Measurements from ENCODE around the gene SNX33. TPM values are rescaled to one million over a fixed set of nuclear protein-coding genes. Genes with fewer than 3 reads are reported as not detected.
"Not testable (repeated sequence)": the region's sequence is repeated elsewhere in the genome, so short reads cannot be mapped to it uniquely, and the experiment has no call there.

Gene SNX33
- total RNA-seq, 1 donor from 2014 or later, result 28.9 TPM

DNA sequence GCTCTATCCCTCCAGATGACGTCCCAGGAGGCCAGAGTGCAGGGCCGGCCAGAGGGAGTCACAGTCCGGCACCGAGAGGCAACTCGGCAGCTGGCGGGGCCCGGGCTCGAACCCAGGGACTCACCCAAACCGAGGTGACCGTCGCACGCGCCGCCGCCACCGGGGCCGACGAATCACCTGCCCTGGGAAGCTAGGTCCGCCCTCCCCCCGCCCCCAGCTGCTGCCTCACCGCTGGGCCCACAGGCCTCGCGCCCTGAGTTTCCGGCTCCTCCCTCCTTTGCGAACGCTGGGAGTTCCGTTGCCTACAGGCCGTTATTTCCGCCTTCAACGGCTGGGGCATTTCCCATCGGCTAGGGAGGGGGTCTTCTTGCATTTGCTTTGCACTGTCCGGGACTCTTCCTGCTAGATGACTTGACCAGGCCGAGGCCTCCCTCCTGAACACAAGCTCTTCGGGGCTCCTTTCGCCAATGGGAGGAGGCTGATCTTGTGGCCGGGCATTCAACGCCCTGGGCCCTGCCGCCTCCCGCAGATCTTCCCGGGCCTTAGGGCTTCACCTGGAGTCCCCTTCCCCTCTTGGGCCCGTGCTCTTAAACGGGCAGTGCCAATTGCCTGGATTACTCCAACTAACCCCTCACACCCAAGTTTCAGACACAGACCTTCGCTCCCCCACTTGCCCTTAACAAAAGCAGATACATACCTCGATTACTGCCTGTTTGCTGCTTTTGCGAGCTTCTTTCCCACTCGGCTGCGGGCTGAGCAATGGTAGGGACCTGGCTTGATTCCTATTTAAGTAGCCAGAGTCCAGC is 22.0 kb upstream of the SNX33 start, which contains the start of gene SNUPN:
Gene SNUPN, minus strand, starts transcription at position 184 of the 806 bp plus-strand sequence. CDS start 4,674 bp downstream, outside the sequence.
- Histone ChIP-seq H3K9me3 (no peaks in the 10 kb centered on the region), H3K27ac (peak within 1 kb of the TSS; percentile 95), H3K36me3 (no peaks in the 10 kb centered on the region), H3K27me3 (ENCODE audit: low read depth) (no peaks in the 10 kb centered on the region), H3K4me3 (peak within 1 kb of the TSS; percentile 87), H3K4me1 (peaks cover 21% of the 10 kb centered on the region)
- DNase-seq (peak; percentile 97), ATAC-seq (peak; percentile 95 to 97)
- intact Hi-C loops (cut with DNase I), result no loop called here
- TF ChIP-seq, protein P1, sequence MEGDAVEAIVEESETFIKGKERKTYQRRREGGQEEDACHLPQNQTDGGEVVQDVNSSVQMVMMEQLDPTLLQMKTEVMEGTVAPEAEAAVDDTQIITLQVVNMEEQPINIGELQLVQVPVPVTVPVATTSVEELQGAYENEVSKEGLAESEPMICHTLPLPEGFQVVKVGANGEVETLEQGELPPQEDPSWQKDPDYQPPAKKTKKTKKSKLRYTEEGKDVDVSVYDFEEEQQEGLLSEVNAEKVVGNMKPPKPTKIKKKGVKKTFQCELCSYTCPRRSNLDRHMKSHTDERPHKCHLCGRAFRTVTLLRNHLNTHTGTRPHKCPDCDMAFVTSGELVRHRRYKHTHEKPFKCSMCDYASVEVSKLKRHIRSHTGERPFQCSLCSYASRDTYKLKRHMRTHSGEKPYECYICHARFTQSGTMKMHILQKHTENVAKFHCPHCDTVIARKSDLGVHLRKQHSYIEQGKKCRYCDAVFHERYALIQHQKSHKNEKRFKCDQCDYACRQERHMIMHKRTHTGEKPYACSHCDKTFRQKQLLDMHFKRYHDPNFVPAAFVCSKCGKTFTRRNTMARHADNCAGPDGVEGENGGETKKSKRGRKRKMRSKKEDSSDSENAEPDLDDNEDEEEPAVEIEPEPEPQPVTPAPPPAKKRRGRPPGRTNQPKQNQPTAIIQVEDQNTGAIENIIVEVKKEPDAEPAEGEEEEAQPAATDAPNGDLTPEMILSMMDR (IDR thresholded peaks at IDR 0.05), result no peak

DNA sequence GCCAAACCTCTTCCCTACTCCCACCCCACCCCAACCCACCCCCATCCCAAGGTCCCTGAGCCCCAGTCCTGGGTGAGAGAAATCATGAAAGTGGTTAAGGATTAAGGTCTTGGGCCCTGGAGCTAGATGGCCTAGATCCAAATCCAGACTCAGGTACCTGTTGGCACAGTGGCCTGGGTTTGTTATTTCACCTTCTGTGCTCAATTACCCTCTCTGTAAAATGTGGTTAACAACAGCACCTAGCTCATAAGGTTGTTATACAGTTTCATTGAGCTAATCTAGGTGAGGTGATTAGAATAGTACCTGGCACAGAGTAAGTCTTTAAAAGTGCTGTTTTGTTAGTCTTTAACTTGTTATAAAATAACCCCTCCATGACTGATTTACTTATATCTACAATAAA is 15.8 kb upstream of the SNX33 start:
- Histone ChIP-seq H3K27me3 (ENCODE audit: low read depth) (no peaks in the 10 kb centered on the region), H3K27ac (no peak overlapping the region), H3K4me3 (no peak overlapping the region), H3K4me1 (peaks cover 3% of the 10 kb centered on the region), H3K36me3 (no peaks in the 10 kb centered on the region), H3K9me3 (no peaks in the 10 kb centered on the region)
- DNase-seq (no peak), ATAC-seq (no peak)
- intact Hi-C loops (cut with DNase I), result no loop called here
- TF ChIP-seq, protein P1 (IDR thresholded peaks at IDR 0.05), result no peak

DNA sequence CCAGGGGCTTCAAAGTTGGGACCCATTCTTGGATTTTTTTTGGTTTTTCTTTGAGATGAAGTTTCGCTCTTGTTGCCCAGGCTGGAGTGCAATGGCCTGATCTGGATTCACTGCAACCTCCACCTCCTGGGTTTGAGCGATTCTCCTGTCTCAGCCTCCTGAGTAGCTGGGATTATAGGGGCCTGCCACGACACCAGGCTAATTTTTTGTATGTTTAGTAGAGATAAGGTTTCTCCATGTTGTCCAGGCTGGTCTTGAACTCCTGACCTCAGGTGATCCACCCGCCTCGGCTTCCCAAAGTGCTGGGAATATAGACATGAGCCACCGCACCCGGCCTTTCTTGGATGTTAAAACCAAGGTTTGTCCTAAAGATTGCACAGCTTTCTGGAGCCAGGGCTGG is 13.8 kb upstream of the SNX33 start:
- intact Hi-C loops (cut with DNase I), result not testable (repeated sequence)

DNA sequence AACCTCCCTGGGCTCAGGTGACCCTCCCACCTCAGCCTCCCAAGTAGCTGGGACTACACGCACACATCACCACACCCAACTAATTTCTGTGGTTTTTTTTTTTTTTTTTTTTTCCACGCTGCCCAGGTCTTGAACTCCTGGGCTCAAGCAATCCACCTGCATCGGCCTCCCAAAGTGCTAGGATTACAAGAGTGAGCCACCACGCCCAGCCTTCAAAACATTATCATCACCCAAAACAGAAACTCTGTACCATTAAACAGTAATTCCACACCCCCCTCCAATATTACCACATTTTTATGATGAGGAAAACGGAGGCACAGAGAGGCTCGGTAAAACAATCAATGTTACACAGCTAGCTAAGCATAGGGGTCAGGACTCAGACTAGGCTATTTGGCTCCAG is 11.7 kb upstream of the SNX33 start:
- no peak for DNase-seq
- no peak for ATAC-seq

More for the DNA sequence above, 13.8 kb upstream of the SNX33 start:
- H3K4me1 ChIP-seq, result peaks cover 23% of the 10 kb centered on the region
- ATAC-seq; H3K9me3 ChIP-seq; DNase-seq; H3K4me3 ChIP-seq; H3K36me3 ChIP-seq; H3K27ac ChIP-seq; H3K27me3 ChIP-seq (ENCODE audit: low read depth): not testable (repeated sequence)

DNA sequence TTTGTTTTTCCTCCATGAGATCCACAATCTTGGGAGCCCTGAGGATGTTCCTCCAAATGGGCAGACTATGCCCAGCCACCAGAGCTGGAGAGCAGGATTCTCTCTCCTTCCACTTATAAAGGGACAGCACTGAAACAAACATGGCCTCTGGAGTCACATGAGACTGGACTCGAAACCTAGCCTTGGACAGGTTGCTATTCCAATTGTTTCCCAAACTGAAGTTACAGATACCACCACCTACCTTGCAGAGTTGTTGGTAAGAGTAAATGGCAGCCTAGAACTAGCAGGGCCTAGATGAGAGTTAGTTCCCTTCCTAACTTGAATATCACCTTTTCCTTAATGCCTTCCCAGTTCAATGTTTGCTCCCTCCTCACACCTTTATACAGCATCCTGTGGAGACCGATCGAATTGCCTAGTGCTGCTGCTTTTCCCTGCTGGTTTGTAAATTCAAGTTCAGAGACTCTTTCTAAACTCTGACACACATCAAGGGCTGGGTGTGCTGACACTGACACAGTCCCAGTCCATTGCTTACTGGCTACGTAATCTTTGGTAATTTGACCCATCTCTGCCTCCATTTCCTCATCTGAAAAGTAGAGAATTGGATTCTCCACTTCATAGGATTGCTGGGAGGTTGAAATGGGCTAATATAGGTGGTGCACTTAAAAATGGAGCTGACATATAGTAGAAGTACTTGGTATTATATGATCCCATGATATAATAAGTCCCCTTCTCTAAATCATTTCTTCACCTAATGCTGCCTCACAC is 10.3 kb upstream of the SNX33 start:
- intact Hi-C loops (cut with DNase I), result no loop called here
- peaks cover 34% of the 10 kb centered on the region for H3K4me1 ChIP-seq
- peak overlapping the region; percentile 94 for H3K27ac ChIP-seq
- no peaks in the 10 kb centered on the region for H3K9me3 ChIP-seq
- DNase-seq (no peak), ATAC-seq (no peak)
- H3K27me3 ChIP-seq (ENCODE audit: low read depth), result no peaks in the 10 kb centered on the region
- H3K4me3 ChIP-seq, result peak overlapping the region; percentile 76
- H3K36me3 ChIP-seq, result no peaks in the 10 kb centered on the region
- TF ChIP-seq, protein P1 (IDR thresholded peaks at IDR 0.05), result no peak

More for the DNA sequence above, 11.7 kb upstream of the SNX33 start:
- H3K4me1 ChIP-seq, result peaks cover 32% of the 10 kb centered on the region
- no peaks in the 10 kb centered on the region for H3K36me3 ChIP-seq
- intact Hi-C loops (cut with DNase I), result no loop called here
- TF ChIP-seq, protein P1 (IDR thresholded peaks at IDR 0.05), result no peak
- H3K4me3 ChIP-seq, result no peak overlapping the region
- no peaks in the 10 kb centered on the region for H3K27me3 ChIP-seq (ENCODE audit: low read depth)
- H3K27ac ChIP-seq, result no peak overlapping the region
- H3K9me3 ChIP-seq, result no peaks in the 10 kb centered on the region
